Osteoblast (primary cell): Measurements from ENCODE around the gene RNF20. TPM values are rescaled to one million over a fixed set of nuclear protein-coding genes. Genes with fewer than 3 reads are reported as not detected.

Experiments used
- DNase-seq: peaks from one replicate; pipeline ENCODE4 v3.0.0; 2011; ENCODE audit warnings: low spot score, mixed read lengths; ENCODE audit not compliant: insufficient read length; ENCODE audit errors: missing footprints
- H2AFZ ChIP-seq: 2 replicates; pipeline ENCODE4 v1.6.0; 2011; ENCODE audit warnings: mild to moderate bottlenecking, low read length
- H3K27ac ChIP-seq: 2 replicates; pipeline ENCODE4 v1.5.1; 2011; ENCODE audit warnings: mild to moderate bottlenecking, low read depth, low read length, moderate library complexity
- H3K27me3 ChIP-seq: 2 replicates; pipeline ENCODE4 v1.6.0; 2012; ENCODE audit warnings: mild to moderate bottlenecking, control low read depth, inconsistent platforms, low read length, moderate library complexity; ENCODE audit not compliant: insufficient read depth
- H3K36me3 ChIP-seq: 2 replicates; pipeline ENCODE4 v1.5.1; 2011; ENCODE audit warnings: mild to moderate bottlenecking, low read length, control low read depth, moderate library complexity; ENCODE audit not compliant: insufficient read depth
- H3K4me1 ChIP-seq: 2 replicates; pipeline ENCODE4 v1.5.1; 2011; ENCODE audit warnings: mild to moderate bottlenecking, low read length, control low read depth, moderate library complexity; ENCODE audit not compliant: insufficient read depth
- H3K4me2 ChIP-seq: 2 replicates; pipeline ENCODE4 v1.6.0; 2011; ENCODE audit warnings: mild to moderate bottlenecking, low read length; ENCODE audit not compliant: insufficient read depth
- H3K4me3 ChIP-seq: fragments of 200-600 bp; sonication (generic); 3 replicates; pipeline ENCODE4 v1.5.1; 2012; ENCODE audit warnings: mild to moderate bottlenecking, low read length, inconsistent platforms; ENCODE audit not compliant: insufficient read depth
- H3K79me2 ChIP-seq: 2 replicates; pipeline ENCODE4 v1.6.0; 2012; ENCODE audit warnings: mild to moderate bottlenecking, low read length, control low read depth, inconsistent platforms; ENCODE audit not compliant: insufficient read depth
- H3K9me3 ChIP-seq: 2 replicates; pipeline ENCODE4 v1.5.1; 2011; ENCODE audit warnings: low read depth, low read length, control low read depth
- H4K20me1 ChIP-seq: 2 replicates; pipeline ENCODE4 v1.6.0; 2012; ENCODE audit warnings: mild to moderate bottlenecking, low read length, control low read depth; ENCODE audit not compliant: insufficient read depth
- total RNA-seq: library from RNA; depleted of rRNA; stranded (reverse); fragments of >200 nt; gene quantifications from 2 replicates; pipeline ENCODE4 v1.2.3, GENCODE V29; 2012
- TF ChIP-seq, protein P1 (sequence below): IDR thresholded peaks from 2 replicates; pipeline ENCODE4 v1.5.1; 2011; ENCODE audit warnings: mild to moderate bottlenecking, low read depth, low read length, moderate library complexity; ENCODE audit errors: extremely low read depth

The RNF20 gene
- total RNA-seq, 1 donor = 29.0 TPM

DNA sequence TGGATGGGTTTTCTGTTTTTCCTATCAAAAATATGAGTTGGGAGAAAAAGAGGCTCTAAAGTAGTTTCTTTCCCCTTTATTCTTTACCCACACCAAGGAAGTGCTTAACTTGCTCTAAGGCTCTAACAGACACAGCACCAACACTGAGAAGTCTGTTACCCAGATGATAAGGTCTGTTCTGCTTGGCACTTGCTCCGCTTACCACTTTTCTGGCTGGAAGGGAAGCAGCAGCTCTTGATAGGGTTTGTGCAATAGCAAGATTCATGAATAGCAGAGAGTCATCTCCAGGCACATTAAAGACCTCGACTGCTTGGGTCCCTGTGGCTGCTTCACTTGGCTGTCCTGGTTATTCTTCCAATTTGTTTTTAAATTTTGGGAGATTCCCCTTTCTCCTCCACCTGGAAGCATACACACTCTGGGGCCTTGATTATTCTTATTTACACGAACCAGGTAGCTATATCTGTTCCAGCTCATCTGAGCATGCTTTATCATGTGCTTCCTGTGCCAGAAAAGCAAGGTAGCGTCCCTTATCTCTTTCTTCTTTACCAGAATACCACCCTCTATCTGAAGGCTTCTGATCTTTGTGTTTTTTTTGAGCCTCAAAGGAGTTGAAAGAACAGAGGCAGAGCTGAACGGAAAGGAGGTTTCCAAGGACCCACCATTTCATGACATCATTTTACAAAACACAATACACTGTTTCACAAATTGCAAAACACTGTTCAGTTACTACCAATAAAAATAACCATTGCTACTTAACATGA, 36.3 kb downstream of the RNF20 start:
- TF ChIP-seq, protein P1, sequence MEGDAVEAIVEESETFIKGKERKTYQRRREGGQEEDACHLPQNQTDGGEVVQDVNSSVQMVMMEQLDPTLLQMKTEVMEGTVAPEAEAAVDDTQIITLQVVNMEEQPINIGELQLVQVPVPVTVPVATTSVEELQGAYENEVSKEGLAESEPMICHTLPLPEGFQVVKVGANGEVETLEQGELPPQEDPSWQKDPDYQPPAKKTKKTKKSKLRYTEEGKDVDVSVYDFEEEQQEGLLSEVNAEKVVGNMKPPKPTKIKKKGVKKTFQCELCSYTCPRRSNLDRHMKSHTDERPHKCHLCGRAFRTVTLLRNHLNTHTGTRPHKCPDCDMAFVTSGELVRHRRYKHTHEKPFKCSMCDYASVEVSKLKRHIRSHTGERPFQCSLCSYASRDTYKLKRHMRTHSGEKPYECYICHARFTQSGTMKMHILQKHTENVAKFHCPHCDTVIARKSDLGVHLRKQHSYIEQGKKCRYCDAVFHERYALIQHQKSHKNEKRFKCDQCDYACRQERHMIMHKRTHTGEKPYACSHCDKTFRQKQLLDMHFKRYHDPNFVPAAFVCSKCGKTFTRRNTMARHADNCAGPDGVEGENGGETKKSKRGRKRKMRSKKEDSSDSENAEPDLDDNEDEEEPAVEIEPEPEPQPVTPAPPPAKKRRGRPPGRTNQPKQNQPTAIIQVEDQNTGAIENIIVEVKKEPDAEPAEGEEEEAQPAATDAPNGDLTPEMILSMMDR = no peak
- H3K36me3 ChIP-seq = no peaks in the 10 kb centered on the region
- H3K4me3 ChIP-seq = no peak overlapping the region
- no peaks in the 10 kb centered on the region for H3K79me2 ChIP-seq
- no peaks in the 10 kb centered on the region for H3K9me3 ChIP-seq
- H3K27ac ChIP-seq = no peak overlapping the region
- H2AFZ ChIP-seq = no peak overlapping the region
- H3K27me3 ChIP-seq = no peaks in the 10 kb centered on the region
- DNase-seq = no peak
- H3K4me1 ChIP-seq = no peaks in the 10 kb centered on the region
- no peaks in the 10 kb centered on the region for H4K20me1 ChIP-seq
- no peak overlapping the region for H3K4me2 ChIP-seq

DNA sequence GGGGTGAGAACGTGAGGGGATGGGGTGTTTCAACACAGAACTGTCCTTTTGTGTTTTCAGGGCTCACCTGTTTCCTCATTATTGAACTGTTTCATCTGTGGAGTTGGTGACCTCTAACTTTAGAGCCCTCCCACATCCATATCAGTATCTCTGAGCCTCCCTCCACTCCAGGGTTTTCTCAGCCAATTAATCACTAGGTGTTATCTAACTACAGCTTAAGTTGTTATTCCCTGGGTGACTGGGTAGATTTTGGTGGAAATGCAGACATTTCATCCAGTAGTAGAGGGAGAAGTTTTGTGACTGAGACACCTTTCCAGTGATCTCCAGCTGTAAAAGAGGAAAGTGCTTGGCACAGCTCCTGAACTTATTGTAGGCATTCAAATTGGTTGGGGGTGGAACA, 37.5 kb downstream of the RNF20 start:
- Histone ChIP-seq H3K9me3 (no peaks in the 10 kb centered on the region), H3K4me2 (no peak overlapping the region), H3K36me3 (no peaks in the 10 kb centered on the region), H2AFZ (no peak overlapping the region), H3K4me1 (no peaks in the 10 kb centered on the region), H3K27me3 (no peaks in the 10 kb centered on the region), H3K27ac (no peak overlapping the region), H3K4me3 (no peak overlapping the region), H3K79me2 (no peaks in the 10 kb centered on the region), H4K20me1 (no peaks in the 10 kb centered on the region)
- TF ChIP-seq, protein P1 = no peak
- no peak for DNase-seq

DNA sequence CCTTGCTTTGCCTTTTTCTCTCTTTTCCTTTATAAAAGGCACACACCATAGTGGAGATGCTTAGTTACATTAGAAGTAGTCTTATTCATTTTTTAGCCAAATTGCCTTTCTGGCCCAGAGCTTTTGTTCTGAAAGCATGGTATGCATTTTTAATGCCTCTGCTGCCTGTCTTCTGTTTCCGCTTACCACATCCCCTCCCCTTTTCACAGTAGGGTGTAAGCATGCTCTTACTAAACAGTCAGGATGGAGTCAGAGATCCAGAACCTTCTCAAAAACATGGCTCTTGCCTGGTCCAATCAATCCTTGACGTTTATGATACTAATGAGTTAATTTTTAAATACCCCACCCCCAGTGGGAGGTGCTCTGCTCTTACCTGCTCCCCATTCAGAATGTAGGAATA, 38.7 kb downstream of the RNF20 start:
- Histone ChIP-seq H3K9me3 (no peaks in the 10 kb centered on the region), H3K4me1 (no peaks in the 10 kb centered on the region), H3K36me3 (no peaks in the 10 kb centered on the region), H4K20me1 (no peaks in the 10 kb centered on the region), H3K4me2 (no peak overlapping the region), H3K27me3 (no peaks in the 10 kb centered on the region), H3K4me3 (no peak overlapping the region), H3K79me2 (no peaks in the 10 kb centered on the region), H3K27ac (no peak overlapping the region), H2AFZ (no peak overlapping the region)
- TF ChIP-seq, protein P1 = no peak
- no peak for DNase-seq

DNA sequence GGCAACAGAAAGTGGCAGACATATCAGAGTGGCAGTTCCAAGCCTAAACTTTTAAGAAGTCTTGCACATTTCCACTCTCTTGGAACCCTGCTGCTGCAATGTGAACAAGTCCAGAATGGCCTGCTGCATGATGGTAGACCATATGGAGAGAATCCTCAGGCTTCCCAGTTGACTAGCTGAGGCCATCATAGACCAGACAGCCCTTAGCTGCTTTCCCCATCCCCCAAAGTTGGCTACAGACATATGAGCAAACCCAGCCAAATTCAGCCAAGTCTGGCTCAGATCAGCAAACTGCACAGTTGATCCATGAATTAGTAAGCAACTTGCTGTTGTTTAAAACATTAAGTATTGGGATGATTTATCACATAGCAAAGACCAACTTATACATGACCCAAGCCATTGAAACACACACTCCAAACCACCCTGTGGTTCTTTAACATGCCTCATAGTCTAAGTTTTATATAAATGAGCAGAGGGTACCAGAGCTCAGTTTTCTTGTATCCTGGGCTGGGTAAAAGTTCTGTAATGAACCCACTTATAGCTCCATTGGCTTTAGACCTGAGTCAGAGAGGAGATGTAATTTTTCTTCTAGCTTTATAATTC, 41.2 kb downstream of the RNF20 start:
- no peak for DNase-seq
- Histone ChIP-seq H3K79me2 (no peaks in the 10 kb centered on the region), H3K4me1 (no peaks in the 10 kb centered on the region), H3K27me3 (no peaks in the 10 kb centered on the region), H3K36me3 (no peaks in the 10 kb centered on the region), H3K27ac (no peak overlapping the region), H3K4me3 (no peak overlapping the region), H4K20me1 (no peaks in the 10 kb centered on the region), H3K4me2 (no peak overlapping the region), H2AFZ (no peak overlapping the region), H3K9me3 (no peaks in the 10 kb centered on the region)
- TF ChIP-seq, protein P1 = no peak
